ENCODE results near the gene SIGLEC9.

SIGLEC9 gene

DNA sequence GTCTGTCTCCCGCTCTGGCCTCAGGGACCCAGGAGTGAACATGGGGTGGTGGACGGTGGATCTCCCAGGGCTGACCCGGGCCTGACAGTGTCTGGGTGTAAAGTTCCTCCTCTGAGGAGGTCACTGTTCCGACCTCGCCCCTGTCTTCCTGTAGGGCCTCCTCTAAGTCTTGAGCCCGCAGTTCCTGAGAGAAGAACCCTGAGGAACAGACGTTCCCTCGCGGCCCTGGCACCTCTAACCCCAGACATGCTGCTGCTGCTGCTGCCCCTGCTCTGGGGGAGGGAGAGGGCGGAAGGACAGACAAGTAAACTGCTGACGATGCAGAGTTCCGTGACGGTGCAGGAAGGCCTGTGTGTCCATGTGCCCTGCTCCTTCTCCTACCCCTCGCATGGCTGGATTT is at the start of gene SIGLEC9:
Gene SIGLEC9, plus strand, starts transcription at position 178 of the 400 bp plus-strand sequence. Its CDS starts 69 bp downstream, at position 247.
- DNase-seq, result no peak

DNA sequence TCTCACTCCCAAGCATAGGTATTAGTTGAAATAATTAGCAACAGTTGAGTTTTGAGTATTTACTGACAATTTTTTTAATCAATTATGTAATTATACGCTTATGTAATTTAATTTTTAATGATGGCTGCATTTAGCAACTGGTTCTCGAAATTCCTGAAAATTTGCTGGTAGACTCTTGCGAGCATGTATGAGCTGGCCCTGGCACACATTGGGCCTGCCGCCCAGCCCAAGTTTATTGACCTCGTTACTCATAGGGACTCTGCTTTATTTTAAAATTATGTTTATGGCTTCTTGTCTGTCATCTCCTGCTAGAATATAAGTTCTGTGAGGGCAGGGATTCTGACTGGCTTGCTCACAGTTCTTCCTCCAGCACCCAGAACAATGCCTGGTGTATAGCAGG is 48.7 kb upstream of the SIGLEC9 start:
- DNase-seq, result no peak

DNA sequence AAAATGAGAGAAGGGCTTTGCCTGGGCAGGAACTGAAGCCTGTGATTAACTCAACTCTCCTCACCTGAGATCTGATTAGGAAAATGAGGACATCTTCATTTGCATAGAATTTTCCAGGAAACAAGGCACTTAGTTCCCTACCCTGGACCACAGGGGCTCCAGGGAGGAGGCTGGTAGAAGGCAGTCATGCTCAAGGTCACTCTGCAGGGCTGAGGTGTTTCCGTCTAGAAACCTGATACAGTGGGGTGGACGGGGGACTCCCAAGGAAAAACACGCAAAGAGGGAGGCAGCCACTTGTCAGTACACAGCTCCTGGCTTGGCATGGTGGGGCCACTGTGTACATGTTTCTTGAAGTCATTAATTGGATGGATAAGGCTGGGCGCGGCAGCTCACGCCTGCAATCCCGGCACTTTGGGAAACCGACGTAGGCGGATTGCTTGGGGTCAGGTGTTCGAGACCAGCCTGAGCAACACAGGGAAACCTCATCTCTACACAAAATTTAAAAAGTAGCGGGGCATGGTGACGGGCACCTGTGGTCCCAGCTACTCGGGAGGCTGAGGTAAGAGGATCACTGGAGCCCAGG is 48.0 kb upstream of the SIGLEC9 start:
- no peak for DNase-seq

DNA sequence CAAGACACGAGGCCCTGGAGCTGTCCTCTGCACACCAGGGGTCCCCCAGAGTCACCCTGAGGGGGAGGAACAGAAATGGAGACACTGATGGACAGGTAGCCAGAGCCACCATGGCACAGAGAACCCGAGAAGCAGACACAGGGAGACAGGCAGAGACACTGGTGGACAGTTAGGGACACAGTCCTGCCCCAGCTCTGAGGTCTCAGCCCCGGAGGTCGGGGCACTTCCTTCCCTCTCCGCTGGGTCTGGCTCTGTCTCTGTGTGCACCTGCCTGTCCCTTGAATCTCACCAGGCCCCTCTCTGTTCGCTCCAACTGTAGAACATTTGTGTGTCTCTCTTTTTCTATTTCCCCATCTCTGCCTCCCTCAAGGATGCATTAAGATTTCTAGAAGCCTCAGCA is 46.6 kb upstream of the SIGLEC9 start:
- no peak for DNase-seq

DNA sequence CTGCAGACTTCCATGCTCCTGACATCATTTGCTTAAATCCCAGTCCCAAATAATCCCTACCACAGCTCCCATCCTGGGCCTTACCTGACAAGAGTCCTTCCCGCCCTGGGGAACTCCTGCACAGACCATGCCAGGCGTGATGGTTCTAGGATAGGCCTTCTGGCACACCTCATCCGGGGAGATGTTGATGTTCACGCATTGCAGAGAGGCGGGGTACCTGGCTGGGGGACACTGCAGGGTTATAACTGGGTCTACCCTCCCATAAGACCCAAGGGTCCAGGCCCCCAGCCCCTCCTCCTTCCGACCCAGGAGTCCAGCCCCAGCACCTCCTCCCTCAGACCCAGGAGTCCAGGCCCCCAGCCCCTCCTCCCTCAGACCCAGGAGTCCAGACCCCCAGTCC is 46.0 kb upstream of the SIGLEC9 start:
- no peak for DNase-seq

DNA sequence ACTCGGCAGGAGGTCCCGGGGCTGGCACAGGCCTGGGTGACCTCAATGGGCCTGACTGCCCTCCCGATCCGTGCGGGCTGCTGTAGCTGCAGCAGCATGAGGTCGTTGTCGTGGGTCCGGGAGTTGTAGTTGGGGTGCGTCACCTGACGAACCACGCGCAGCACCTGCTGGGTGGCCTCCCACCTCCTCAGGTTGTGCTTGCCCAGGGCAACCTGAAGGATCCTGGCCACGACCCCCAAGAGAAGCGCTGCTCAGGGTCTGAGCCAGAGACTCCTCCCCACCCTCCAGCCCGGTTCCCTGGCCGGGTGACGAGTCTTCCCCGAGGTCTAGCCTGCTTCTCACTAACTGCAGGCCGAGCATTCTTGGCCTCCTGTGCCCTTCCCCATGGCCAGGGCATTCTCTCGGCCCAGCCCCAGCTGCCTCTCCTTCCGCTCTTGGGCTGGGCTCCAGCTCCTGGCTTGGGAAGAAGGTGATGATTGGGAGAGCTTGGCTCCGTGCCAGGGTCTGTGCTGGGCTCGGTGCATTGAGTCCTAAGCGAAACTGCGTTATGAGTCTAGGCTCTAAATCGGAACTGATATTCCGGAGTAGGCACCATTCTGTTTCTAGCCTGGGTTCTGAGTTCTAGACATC is 45.1 kb upstream of the SIGLEC9 start:
- DNase-seq, result no peak

DNA sequence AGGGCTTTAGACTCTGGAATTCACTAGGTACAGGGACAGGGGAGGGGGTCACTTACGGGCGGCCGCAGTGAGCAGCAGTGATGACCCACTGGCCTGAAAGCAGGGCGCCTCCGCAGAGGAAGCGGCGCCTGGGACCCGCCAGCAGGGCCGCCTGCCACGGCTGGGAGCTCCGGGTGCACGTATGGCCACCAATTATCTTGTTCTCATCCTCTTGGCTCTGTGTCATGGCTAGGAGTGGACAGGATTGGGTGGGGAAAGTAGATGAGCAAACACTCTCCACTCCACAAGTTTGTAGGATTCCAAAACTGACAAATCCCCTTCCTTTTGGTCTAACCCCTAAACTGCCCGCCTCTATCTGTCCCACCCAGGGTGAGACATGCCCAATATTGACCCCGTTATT is 43.2 kb upstream of the SIGLEC9 start:
- DNase-seq, result no peak

DNA sequence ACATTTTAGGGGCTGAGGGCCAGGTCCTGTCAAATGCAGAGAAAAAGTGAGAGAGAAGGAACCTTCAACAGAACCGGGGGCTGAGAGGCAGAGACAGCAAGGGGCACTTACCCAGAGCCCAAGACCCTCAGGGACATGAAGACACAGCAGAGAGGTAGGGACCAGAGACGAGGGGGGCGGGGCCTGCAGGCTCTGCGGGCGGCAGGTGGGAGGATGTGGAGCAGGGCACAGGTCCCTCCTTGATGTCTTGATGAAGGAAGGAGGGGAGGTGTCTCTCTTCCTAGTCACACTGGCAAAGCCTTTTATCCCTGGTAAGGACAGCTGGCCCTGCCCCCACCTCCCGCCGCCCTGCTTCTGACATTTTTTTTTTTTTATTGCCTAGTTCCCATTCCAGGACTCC is 42.1 kb upstream of the SIGLEC9 start, which contains the start of gene KLK14:
Gene KLK14, minus strand, starts transcription at position 277 of the 400 bp plus-strand sequence. Its CDS starts 273 bp downstream, at position 4.
- no peak for DNase-seq

DNA sequence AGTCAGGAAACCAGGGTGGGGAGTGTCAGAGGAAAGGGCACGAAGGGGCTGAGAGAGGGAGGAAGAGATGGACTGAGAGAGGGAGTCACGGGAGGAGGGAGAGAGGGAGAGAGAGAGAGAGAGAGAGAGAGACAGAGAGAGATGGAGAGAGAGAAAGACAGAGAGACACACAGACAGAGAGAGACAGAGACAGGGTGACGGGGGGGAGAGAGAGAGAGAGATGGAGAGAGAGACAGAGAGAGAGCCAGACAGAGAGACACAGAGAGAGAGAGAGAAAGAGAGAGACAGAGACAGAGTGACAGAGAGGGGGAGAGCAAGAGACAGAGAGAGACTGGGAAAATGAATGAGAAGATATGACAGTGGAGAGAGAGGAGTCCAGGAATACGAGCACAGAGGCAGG is 41.5 kb upstream of the SIGLEC9 start:
- DNase-seq, result no peak

DNA sequence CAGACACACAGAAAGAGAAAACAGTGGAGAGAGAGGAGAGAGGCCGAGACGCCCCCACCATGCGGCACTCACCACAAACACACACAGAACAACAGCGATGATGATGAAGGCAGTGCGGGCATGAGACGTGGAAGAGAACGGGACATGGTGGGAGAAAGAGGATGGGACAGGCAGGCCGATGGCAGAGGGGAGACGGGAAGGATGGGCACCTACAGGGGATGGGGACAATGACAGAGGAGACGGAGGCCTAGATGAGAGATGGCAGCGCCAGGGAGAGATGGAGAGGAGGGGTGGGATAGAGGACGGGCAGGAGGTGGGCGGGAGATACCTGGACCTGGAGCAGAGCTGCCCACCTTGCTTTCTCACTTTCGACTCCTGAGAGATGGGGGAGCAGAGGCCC is 40.9 kb upstream of the SIGLEC9 start:
- DNase-seq, result no peak

DNA sequence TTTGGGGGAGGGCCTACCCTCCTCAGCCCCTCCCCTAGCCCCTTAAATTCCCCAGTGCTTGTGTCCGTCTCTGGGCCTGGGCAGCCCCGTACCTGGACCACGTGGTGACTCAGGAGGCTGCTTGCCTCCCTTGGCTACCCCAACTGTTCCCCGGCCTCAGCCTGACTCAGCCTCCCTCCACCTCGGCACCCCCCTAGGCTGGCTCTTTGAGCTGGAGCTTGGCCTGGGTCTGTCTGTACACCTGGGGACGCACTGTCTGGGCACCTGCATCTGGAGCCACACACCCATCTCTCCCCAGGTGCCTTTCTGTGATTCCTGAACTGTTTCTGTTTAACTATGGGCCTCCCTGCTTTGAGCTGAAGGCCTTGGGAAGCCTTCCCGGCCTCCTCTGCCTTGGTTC is 40.2 kb upstream of the SIGLEC9 start:
- DNase-seq, result no peak

DNA sequence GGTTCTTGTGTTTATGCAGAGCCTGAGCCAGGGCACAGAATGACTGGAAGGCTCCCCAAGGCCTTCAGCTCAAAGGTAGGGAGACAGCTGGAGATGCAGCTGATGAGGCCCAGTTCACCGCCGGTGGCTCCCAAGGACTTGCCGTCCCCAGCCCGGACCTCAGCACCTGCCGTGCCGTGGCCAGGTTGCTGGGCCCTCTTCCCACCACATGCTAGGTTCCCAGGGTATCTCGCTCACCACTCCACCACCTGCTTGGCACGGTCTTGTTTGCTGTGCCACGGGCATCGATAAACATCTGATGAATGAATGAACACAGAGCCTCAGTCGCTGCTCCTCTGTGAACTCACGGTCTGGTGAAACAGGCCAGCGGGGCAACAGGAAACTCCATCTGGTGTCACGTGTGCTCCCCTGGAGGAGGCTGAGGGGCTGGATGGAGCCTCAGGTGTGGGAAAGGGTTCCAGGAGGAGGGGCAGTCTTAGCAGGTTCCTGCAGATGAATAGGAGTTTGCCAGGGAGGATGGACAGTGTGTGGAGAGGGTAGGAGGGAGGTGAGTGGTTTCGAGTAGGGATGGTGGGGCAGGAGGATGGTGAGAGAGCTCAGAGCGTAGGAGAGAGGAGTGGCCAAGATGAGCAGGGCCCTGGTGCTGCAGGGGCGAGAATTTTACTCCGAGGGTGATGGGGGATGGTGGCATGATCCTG is 38.4 kb upstream of the SIGLEC9 start:
- no peak for DNase-seq

DNA sequence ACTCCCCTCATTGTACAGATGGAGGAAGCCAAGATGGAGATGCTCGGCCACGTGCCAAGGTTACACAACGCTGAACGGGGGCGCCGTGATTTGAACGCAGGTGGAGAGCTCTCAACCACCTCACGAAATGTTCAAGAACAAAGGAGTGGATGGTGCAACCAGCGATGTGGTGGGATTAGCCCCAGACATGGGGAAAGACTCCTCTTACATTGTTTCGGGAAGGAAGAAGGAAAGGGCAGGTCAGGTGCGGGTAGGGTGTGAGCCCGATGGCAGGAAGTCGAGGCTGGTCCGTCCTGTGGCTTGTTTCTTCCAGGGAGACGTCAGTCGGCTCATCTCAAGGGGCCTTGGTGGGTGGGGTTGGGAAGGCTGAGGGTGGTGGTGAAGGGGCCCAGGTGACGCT is 34.9 kb upstream of the SIGLEC9 start:
- no peak for DNase-seq

DNA sequence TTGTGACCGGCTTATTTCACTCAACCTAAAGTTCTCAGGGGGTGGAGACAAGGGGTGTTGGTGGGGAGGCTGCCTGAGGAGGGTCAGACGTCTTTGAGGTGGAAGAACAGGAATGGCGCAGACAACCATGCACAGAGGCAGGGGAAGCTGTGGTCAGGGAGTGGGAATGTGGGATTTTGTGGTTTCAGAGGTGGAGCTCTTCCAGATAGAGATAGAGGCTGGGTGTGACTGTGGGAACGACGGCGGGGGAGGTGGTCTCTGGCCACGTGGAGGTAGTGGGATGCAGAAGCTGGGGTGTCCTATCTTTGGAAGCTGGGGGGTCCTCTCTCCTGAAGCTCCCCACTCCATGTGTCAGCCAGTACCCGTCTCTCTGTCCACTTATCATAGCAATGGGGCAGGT is 34.2 kb upstream of the SIGLEC9 start:
- DNase-seq, result no peak

DNA sequence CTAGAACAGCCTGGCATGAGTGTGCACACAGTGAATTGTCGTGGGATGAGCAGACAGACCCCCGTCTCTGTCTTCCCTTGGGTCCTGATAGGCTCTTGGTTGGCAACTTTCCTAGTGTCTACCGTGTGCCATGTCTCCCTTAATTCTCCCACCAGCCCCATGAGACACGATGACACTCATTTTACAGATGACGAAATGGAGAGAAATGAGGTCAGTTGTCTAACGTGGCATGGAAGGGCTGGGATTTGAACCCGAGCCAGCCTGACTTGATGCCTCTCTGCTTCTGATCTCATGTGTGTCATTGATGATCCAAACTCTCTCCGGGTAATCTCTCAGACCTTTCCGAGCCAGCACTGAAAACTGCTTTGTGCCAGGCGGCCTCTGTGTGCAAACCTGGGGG is 33.6 kb upstream of the SIGLEC9 start:
- DNase-seq, result no peak

DNA sequence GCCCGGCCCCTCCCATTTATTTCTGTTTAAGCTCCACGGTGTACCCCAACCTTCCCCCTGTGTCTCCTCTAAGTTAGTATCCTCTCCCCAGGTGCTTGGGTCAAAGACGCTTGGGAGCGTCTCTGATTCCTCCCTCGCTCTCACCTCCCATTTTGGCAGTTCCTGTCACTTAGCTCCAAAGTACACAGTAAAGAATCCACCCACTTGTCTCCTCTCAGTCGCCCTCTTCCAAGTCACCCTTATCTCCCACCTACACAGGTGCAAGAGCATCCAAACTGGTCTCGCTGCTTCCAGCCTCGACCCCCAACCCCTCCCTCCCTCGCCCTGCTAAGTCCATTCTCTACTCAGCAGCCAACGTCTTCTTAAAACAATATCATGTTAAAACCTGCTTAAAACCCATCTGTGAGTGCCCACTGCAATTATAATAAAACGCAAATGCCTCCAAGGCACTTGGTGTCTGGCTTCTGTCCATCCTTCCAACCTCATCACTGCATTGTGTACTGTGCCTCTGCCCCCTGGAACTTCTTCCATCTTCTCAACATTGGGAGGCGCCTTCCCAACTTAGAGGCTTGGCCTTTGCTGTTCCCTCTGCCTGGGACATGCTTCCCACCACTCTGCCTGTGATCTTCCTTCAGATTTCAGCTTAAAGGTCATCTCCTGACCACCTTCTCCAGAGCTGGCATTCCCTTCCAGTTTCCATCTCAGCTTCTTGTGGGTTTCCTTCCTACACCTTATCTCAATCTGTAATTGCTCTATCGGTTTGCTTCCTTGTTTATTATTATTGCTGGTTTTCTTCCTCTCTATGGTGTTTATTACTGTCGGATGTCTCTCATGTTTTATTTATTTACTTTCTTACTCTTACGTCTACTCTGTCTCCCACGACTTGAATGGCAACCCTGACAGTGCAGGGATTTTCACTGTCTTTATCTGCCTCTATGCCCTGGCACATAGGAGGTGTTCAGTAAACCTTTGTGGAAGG is 32.5 kb upstream of the SIGLEC9 start:
- no peak for DNase-seq

DNA sequence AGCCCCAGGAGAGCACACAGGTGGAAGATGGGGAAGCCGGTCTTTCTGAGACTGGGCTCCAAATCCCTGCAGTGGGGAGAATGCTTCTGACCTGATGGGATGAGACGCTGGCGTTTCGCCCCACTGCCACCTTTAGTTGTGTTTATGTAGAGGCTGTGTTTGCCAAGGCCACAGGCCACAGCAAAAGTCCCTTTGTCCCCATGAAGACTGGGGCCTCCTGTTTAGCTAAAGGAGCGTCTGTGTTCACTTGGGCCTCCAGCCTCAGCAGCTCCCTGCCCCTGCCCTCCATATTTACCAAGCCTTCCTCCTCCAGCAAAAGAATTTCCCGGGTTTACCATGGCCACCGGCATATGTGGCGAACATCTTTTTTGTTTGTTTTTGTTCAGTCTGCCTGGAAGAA is 31.6 kb upstream of the SIGLEC9 start:
- DNase-seq, result no peak

DNA sequence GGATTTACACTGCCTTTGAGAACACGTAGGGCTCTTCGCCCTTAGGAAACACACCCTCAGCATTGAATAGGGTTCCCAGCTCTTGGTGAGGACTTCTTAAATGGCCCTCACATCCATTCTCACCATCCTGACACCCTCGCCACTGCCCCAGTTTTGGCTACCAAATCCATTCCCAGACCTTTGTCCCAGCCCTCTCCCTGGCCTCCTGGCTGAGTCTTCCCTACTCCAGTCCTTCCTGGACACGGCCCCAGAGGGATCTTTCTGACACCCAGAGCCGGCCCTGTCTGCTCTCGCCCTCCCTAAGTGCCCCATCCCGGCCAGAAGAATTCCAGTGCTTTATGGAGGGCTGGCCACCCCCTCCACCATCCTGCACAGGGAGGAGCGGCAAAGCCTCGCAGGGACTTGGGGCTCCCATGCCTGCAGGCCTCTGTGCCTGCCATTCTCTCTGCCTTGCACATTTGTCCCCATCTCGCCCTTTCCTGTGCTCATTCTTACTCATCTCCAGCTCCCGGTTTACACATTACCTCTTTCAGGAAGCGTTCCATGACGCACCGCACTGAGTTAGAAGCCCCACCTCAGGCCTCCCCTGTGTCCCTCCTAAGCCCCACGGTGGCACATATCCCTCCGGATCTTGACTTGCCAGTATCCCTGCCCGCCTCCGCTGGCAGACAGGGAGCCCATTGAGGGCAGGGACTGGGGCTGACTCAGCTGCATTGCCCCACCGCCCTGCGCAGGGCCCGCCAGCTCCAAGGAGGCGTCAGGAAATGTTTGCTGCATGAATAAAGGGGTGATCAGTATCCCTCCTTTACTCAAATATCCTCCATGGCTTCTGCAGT is 31.0 kb upstream of the SIGLEC9 start:
- no peak for DNase-seq

DNA sequence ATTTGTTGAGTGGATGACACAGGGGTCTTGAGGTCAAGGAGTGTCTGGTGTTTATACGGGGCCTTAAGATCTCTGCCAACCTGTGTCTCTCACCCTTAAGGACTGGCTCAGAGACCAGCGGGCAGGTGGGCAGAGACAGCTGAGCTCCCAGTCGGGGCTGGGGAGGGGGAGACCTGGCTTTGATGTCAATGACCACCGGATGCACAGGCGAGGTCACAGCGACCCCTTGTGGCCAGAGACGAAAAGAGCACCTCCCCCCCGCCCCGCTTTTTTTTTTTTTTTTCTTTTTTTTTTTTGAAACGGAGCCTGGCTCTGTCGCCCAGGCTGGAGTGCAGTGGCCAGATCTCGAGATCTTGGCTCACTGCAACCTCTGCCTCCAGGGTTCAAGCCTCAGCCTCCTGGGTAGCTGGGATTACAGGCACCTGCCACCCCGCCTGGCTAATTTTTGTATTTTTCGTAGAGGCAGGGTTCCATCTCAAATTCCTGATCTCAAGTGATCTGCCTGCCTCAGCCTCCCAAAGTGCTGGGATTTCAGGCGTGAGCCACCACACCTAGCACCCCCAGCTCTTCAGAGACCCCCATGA is 29.9 kb upstream of the SIGLEC9 start:
- DNase-seq, result peak; percentile 43 to 47

DNA sequence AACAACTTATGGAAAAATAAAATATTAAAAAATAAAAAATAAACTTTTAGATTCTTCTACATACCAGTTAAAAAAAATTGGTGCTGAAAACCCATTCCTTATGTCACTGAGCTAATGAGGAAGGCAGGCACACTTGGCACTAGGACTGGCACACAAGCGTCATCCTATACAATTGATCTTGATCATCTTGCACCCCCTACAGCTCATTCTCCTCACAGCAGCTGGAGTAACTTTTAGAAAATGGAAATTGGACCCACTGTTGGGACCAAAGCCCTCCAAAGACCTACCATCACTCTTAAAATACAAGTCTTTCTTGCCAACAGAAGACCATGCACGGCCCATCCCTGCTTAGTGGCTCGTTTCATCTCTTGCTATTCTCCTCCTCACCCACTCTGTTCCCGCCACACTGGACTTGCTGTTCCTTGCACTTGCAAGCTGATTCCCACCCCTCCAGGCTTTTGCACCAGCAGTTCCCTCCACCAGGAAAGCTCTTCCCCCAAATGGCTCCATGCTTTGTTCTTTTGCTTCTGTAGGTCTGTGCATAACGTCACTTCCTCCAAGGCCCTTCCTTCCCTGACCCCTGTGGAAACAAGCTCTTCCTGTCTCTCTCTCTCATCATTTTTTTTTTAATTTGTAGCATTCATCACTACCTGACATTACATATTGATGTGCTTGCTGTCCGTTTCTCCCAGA is 28.1 kb upstream of the SIGLEC9 start:
- no peak for DNase-seq

DNA sequence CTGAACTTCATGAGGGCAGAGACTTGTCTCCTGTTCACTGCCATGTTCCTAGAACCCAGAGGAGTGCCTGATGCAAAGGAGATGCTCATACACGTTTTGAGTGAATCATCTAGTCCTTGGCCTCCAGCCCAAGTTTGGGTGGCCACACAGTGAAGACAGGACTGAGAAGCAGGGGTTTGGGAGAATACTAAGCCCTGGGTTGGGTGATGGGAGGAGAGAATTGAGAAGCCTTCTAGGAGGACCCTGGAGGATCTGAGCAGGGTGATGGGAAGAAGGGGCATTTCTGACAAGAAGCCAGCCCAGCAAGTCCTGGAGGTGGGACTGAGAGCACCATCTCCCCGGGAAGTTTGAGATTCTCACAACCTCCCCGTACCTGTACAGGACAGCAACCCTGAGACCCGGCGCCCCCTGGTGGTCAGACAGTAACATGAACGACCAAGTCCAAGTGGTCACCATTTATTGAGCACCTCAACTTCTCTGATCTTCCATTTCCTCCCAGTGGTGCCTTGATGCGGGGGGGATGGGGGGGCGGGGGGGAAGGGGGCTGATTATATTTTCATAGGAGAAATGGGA is 27.5 kb upstream of the SIGLEC9 start:
- peak; percentile 79 to 83 for DNase-seq

All from activated CD4-positive, alpha-beta T cell treated with anti-CD3 and anti-CD28 coated beads, Interleukin-2, amount 50 U/mL, for 48 hours (primary cell).